HG03045 (cell line): Measurements from ENCODE around the gene PTPRC.

Experiments used
- ATAC-seq: cut with Tn5 transposase; IDR thresholded peaks from one replicate; pipeline ENCODE4 v1.9.1; 2021; ENCODE audit warnings: mild to moderate bottlenecking, moderate library complexity; ENCODE audit not compliant: unreplicated experiment

The PTPRC gene

DNA sequence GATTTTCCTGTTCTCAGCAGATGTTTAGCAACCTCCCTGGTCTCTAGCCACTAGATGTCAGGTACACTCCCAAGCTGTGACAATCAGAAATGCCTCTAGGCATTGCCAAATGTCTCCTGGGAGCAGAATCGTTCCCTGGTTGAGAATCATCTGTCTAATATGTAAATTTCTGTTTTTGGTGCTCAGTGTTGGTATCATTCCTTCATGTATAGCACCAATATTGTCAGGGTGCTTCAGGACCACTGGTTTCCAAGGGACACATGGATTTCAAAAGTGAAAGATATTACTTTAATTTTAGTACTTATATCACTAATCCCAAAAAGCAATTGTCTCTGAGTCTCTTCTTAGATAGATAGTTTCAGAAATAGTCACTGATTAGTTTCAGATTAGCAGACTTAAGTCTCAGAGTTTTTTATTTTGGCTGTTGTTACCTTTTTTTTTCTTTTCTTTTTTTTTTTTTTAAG is 160.1 kb downstream of the PTPRC start:
- no peak for ATAC-seq

DNA sequence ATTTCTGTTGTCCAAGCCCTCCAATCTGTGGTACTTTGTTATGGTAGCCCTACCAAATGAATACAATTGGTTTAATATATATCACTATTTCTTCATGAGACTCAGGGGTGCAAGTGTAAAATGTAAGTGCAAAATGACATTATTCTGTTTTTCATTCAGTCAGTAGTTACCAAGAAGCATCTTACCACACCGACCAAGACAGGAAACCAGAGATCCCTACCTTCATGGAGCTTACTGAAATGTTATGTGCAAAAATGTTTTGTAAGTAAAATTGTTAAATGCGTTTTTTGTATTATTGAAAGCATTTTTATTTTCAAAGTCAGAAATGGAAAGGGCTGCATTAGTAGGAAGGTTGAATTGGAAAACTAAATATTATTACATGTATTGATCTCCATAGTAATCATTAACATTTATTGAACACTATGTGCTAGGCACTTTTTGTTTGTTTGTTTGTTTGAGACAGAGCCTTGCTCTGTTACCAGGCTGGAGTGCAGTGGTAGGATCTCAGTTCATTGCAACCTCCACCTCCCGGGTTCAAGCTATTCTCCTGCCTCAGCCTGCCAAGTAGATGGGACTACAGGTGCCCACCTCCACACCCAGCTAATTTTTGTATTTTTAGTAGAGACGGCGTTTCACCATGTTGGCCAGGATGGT is 166.8 kb downstream of the PTPRC start:
- ATAC-seq = no peak

DNA sequence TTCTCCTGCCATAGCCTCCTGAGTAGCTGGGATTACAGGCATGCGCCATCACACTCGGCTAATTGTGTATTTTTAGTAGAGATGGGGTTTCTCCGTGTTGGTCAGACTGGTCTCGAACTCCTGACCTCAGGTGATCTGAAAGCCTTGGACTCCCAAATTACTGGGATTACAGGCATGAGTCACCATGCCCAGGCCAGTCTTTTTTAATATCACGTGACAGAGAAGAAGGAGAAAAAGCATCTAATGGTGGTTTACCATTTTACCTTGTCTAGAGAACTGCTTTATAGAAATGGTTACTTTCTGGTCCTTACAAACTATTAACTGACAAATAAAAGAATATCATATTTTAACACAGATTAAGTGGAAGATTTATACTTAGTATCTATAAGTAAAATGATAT is 168.0 kb downstream of the PTPRC start:
- ATAC-seq = no peak
